Activated T-cell treated with anti-CD3 and anti-CD28 coated beads, Interleukin-2, amount 50 U/mL, for 48 hours (primary cell): Measurements from ENCODE around the gene PLA1A.
"Not testable (repeated sequence)": the region's sequence is repeated elsewhere in the genome, so short reads cannot be mapped to it uniquely, and the experiment has no call there.

ENCODE experiments used
- DNase-seq, 2 experiments: peaks; one replicate each; pipeline ENCODE4 v3.0.0-alpha.2; 2020

PLA1A gene

GRCh38 chr3:119665954-119666559, 68.4 kb downstream of the PLA1A start:
- no peak for DNase-seq

GRCh38 chr3:119669906-119670570, 72.4 kb downstream of the PLA1A start:
- no peak for DNase-seq

DNA sequence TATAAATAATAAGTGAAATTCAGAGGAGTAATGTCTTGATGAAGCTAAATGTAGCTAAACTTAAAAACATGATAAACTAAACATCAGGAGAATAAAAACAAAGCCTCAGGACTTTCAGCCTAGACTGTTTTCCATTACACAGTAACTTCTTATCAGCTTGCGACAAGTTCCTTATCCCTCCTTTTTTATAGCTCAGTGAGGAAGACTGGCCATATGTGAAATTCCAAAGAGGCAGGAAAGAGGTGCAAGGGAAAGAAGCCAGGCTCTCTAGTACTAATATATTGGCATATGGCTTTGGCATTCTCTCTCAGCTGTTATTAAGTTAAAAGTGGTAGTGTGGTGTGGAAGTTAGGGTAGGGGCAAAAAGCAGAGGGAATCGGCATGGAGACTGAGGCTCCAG, 75.1 kb downstream of the PLA1A start:
- no peak for DNase-seq

- no peak for DNase-seq
Observed at GRCh38 chr3:119673875-119674274, 76.2 kb downstream of the PLA1A start.

GRCh38 chr3:119675188-119675874, 77.6 kb downstream of the PLA1A start:
- no peak for DNase-seq

DNA sequence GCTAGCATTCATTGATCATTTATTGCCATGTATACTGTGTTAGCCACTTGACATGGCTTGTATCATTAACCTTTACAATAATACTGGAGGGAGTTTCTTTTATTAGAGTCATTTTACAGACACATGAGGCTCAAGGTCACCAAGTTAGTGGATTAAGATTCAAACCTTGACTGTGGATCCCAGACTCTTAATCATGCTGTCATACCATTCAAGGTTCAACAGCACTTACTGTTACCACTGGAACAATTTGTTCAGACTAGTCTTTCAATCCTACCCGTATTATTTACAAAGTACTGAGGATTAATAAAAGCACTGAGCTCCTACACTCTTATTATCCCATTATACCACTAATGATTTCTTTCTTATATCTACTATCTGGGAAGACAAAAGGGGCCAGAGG, 78.3 kb downstream of the PLA1A start:
- no peak for DNase-seq

GRCh38 chr3:119676771-119677640, 79.3 kb downstream of the PLA1A start, which contains the start of gene COX17:
TSS of gene COX17 (minus strand) at chr3:119677406. CDS start at chr3:119677310, 96 bp downstream.
- peak; percentile 94 to 95 for DNase-seq

DNA sequence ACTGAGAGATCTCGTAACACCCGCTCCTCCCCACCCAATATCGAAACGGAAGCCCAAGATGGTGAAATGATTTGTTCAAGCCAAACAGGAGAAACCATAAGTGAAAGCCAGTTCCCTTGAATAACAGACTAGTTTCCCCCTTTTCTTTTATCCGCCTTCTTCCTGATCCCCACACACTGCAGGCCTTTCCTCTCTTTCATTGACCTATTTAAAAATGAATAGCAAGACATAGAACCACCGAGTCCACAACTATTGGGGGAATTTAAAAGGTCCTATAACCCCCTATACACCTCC, 79.9 kb downstream of the PLA1A start:
- DNase-seq = no peak

DNA sequence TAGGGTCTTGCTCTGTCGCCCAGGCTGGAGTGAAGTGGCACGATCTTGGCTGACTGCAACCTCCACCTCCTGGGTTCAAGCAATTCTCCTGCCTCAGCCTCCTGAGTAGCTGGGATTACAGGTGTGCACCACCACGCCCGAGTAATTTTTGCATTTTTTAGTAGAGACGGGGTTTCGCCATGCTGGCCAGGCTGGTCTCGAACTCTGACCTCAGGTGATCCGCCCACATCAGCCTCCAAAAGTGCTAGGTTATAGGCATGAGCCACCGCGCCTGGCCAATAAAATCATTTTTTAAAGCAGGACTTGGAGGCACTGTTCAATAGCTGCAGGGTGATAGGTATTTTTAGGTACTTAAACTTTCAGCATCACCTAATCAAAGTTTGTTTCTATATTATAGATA, 80.5 kb downstream of the PLA1A start:
- not testable (repeated sequence) for DNase-seq
